ENCODE results near the gene SLC38A10.

The SLC38A10 gene

DNA sequence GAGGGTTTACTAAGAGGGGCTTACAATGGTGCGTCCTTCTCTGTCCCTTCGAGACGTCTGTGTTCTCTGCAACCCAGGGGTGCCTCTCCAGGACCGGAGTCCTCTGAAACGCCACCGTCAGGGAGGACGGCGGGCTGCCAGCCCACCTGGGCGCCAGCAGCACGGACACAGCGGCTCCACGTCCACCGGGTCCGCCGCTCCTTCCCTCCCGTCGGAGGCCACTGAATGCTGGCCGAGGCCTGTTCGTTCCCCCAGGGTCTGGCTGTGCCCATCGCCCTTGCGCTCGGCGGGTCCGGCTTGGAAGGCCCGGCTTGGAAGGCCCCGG, 56.7 kb downstream of the SLC38A10 start:
- H3K27me3 ChIP-seq (ENCODE audit: insufficient read depth, low read depth, severe bottlenecking), result no peaks in the 10 kb centered on the region
- TF ChIP-seq, protein P1, sequence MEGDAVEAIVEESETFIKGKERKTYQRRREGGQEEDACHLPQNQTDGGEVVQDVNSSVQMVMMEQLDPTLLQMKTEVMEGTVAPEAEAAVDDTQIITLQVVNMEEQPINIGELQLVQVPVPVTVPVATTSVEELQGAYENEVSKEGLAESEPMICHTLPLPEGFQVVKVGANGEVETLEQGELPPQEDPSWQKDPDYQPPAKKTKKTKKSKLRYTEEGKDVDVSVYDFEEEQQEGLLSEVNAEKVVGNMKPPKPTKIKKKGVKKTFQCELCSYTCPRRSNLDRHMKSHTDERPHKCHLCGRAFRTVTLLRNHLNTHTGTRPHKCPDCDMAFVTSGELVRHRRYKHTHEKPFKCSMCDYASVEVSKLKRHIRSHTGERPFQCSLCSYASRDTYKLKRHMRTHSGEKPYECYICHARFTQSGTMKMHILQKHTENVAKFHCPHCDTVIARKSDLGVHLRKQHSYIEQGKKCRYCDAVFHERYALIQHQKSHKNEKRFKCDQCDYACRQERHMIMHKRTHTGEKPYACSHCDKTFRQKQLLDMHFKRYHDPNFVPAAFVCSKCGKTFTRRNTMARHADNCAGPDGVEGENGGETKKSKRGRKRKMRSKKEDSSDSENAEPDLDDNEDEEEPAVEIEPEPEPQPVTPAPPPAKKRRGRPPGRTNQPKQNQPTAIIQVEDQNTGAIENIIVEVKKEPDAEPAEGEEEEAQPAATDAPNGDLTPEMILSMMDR (IDR thresholded peaks at IDR 0.05; ENCODE audit: low read depth, low read length), result no peak
- H3K4me3 ChIP-seq (ENCODE audit: low read depth, low read length), result peak overlapping the region; percentile 81
- no peaks in the 10 kb centered on the region for H3K9me3 ChIP-seq (ENCODE audit: severe bottlenecking)
- DNase-seq, result no peak
- H3K36me3 ChIP-seq, result peaks cover 22% of the 10 kb centered on the region
- peak overlapping the region; percentile 59 for H3K27ac ChIP-seq

DNA sequence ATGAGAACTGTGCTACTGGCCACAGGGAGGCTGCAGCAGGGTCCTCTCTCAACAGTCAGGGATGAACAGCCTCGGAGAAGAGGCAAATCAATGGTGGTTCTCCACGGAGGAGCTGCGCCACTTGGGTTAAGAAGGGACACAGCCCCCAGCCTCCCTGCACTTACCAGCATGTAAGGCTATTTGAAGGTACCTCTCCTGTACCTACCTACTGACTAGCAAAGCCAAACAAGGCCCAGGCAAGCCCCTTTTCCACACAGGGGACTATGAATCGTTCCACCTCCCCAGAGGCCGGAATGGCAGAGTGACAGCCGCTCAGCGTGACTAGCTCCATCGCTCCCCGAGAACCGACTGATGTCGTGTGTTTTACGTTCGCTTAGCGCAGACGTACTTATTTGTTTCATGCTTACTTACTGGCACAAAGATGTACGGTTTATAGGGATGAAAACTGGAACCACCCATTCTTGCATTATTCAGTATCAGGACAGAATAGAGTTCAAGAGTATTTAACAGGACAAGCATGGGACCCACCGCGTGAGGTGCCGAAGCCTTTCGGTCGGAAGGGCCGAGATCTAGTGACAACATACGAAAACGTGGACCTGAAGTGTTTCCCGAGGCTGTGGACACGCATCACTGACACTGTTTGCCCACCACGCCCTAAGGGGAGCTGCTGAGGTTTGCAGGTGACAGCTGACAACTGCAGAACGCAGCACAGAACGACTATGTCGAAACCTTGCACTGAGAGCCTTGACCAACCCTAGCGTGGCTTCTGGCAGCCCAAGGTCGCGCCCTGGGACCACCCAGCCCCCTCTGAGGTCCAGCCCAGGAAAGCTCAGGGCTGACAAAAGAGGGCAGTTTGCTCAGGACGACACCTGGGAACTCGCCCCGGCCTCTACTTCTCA, 57.3 kb downstream of the SLC38A10 start:
- TF ChIP-seq, protein P1 (IDR thresholded peaks at IDR 0.05; ENCODE audit: low read depth, low read length), result no peak
- DNase-seq, result no peak
- Histone ChIP-seq H3K27ac (no peak overlapping the region), H3K9me3 (ENCODE audit: severe bottlenecking) (no peaks in the 10 kb centered on the region), H3K36me3 (peaks cover 27% of the 10 kb centered on the region), H3K4me3 (ENCODE audit: low read depth, low read length) (peak overlapping the region; percentile 81), H3K27me3 (ENCODE audit: insufficient read depth, low read depth, severe bottlenecking) (no peaks in the 10 kb centered on the region)

DNA sequence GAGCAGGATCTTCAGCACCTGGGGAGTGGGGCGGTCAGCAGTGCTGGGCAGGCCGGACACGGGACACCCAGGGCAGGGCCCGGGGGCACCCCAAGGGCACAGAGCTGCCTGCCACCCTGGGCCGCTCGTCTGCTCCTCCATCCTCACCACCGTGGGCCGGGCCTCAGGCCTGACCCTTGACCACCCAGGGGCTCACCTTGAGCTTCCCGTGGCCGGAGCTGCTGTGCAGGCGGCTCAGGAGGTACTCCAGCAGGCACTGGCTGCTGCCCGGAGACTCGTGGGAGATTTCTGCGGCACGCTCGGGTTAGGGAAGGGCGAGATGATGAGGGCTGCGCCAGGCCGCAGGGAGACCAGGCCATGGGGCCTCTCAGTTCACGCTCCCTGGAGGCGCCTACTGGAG, 58.3 kb downstream of the SLC38A10 start:
- H3K27ac ChIP-seq, result no peak overlapping the region
- peaks cover 36% of the 10 kb centered on the region for H3K36me3 ChIP-seq
- TF ChIP-seq, protein P1 (IDR thresholded peaks at IDR 0.05; ENCODE audit: low read depth, low read length), result no peak
- DNase-seq, result no peak
- H3K27me3 ChIP-seq (ENCODE audit: insufficient read depth, low read depth, severe bottlenecking), result no peaks in the 10 kb centered on the region
- H3K4me3 ChIP-seq (ENCODE audit: low read depth, low read length), result no peak overlapping the region
- H3K9me3 ChIP-seq (ENCODE audit: severe bottlenecking), result no peaks in the 10 kb centered on the region

DNA sequence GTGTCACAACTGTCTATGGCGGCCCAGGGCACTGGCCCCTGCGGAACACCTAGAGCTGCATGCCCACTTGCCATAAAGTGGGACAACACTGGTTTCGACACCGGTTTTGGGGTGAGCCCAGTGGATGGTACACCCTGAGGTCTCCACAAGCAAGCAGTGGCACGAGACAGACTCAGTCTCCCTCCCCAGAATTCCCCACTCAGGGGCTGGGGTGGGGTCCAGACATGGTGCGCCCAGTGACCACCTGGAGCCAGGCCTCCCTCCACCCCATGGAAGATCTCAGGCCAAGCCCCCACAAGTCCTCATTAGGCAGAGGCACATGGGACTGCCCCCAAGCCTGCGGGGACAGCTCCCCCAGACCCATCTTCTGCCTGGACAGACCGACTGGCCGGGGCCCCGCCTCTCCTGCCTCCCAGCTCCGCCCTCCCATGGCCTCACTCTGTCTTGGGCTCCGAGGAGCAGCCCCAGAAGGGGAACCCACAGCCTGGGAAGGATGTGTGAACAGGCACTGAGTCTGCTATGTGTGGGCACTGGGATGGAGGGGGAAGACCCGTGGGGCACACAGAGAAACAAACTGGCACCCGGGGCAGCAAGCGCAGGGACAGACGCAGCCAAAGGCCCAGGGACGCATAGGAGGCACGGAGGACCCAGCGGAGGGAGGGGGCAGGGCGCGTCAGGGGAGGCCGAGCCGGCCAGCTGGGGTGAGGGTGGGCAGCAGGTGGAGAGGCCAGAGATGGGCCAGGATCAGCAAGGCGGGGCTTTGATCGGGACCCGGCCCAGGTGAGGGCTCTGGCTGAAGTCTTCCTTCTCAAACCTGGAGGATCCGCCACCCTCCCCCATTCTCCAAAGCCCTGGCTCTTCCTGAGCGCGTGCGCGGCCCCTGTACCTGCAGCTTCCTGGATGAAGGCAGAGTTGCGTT, 59.0 kb downstream of the SLC38A10 start:
- no peak for DNase-seq
- no peaks in the 10 kb centered on the region for H3K27me3 ChIP-seq (ENCODE audit: insufficient read depth, low read depth, severe bottlenecking)
- H3K36me3 ChIP-seq, result peaks cover 36% of the 10 kb centered on the region
- H3K27ac ChIP-seq, result no peak overlapping the region
- H3K4me3 ChIP-seq (ENCODE audit: low read depth, low read length), result no peak overlapping the region
- no peaks in the 10 kb centered on the region for H3K9me3 ChIP-seq (ENCODE audit: severe bottlenecking)
- TF ChIP-seq, protein P1 (IDR thresholded peaks at IDR 0.05; ENCODE audit: low read depth, low read length), result no peak

DNA sequence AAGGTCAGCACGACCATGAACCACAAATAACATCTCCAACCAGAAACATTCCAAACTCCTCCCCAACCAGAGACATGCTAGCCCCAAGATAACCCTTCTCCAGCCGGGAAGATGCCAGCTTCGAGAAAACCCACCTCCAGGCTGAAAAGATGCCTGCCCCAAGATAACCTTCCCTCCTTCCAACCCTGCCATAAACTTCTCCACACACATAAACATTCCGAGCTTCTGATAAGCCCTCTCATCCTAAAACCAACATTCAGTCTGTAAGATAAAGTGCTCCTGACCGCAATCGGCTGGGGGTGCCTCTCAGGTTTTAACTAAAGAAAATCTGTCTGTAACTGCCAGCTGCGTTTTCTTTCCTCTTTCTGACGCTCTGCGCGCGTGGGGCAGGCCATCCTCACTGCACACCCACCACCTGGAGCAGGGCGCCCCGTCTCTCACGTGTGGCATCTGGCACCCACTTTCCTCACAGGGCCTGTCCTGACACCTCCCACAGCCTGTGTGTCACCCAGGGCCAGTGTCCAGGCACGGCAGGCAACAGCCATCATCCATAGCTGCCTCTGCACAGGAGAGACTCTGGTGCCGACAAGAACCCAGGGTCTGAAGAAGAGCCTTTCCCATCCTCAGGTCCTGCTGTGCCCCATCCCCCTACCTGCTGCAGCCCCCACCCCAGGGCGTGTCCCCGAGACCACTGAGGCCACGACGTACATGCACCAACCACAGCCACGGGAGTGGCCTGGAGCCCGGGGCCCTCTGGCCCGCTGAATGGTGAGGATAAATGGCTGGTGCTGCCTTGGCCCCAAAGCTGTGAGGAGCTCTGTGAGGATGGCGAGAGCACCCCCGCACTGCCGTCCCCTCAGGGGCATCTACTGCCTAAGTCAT, 59.9 kb downstream of the SLC38A10 start:
- H3K27me3 ChIP-seq (ENCODE audit: insufficient read depth, low read depth, severe bottlenecking), result no peaks in the 10 kb centered on the region
- TF ChIP-seq, protein P1 (IDR thresholded peaks at IDR 0.05; ENCODE audit: low read depth, low read length), result no peak
- no peak overlapping the region for H3K27ac ChIP-seq
- H3K4me3 ChIP-seq (ENCODE audit: low read depth, low read length), result no peak overlapping the region
- no peak for DNase-seq
- peaks cover 35% of the 10 kb centered on the region for H3K36me3 ChIP-seq
- H3K9me3 ChIP-seq (ENCODE audit: severe bottlenecking), result no peaks in the 10 kb centered on the region

Data from WERI-Rb-1 (cell line).